GM12873 (cell line): ENCODE data around the gene GARS1.

Experiments
- CTCF ChIP-seq: IDR thresholded peaks from 2 replicates; pipeline ENCODE4 v1.5.1; 2012; ENCODE audit warnings: low read depth, mild to moderate bottlenecking, moderate library complexity, low read length, control low read depth; ENCODE audit not compliant: insufficient read depth; ENCODE audit errors: missing control alignments

The GARS1 gene

GRCh38 chr7:30553546-30553945 is 41.1 kb upstream of the GARS1 start:
- no peak for TF ChIP-seq CTCF

- no peak for TF ChIP-seq CTCF
Observed at GRCh38 chr7:30555525-30555924, 39.2 kb upstream of the GARS1 start.

GRCh38 chr7:30556840-30557239 is 37.8 kb upstream of the GARS1 start:
- no peak for TF ChIP-seq CTCF

- no peak for TF ChIP-seq CTCF
Observed at GRCh38 chr7:30557245-30557644, 37.4 kb upstream of the GARS1 start.

- no peak for TF ChIP-seq CTCF
Observed at GRCh38 chr7:30559611-30560010, 35.1 kb upstream of the GARS1 start.

- no peak for TF ChIP-seq CTCF
Observed at GRCh38 chr7:30561389-30561788, 33.3 kb upstream of the GARS1 start.

GRCh38 chr7:30562498-30562897 is 32.2 kb upstream of the GARS1 start:
- TF ChIP-seq CTCF = no peak
